Lung (tissue), 12 donors: ENCODE measurements around the gene FGF14. TPM values are rescaled to one million over a fixed set of nuclear protein-coding genes. Genes with fewer than 3 reads are reported as not detected.

Experiments used
- ATAC-seq: fragments of 200-7000 bp; cut with Tn5 transposase; one replicate; pipeline ENCODE4 v1.9.1; 2020; ENCODE audit warnings: moderate number of reproducible peaks; ENCODE audit not compliant: insufficient read depth, low FRiP score
- DNase-seq, 3 donors: peaks; one replicate each; pipeline ENCODE4 v3.0.0-alpha.2; 2013 to 2017
- H3K27ac ChIP-seq, 2 donors: one replicate each; pipeline ENCODE4 v1.5.1; 2013; ENCODE audit warnings: mild to moderate bottlenecking in 2 of 2, moderate library complexity in 2 of 2, control low read depth in 1 of 2, inconsistent platforms in 1 of 2, low read depth in 1 of 2, low read length in 1 of 2
- H3K27me3 ChIP-seq, 3 donors: one replicate each; pipeline ENCODE4 v1.5.1; 2013; ENCODE audit warnings: low read length in 2 of 3; ENCODE audit not compliant: control insufficient read depth in 3 of 3, insufficient read depth in 3 of 3
- H3K36me3 ChIP-seq, 4 donors: one replicate each; pipeline ENCODE4 v1.5.1; 2013; ENCODE audit warnings: low read length in 4 of 4, mild to moderate bottlenecking in 1 of 4, moderate library complexity in 1 of 4; ENCODE audit not compliant: control insufficient read depth in 4 of 4, insufficient read depth in 4 of 4
- H3K4me1 ChIP-seq, 5 donors: one replicate each; pipeline ENCODE4 v1.5.1; 2013; ENCODE audit warnings: low read length in 5 of 5, mild to moderate bottlenecking in 2 of 5, moderate library complexity in 1 of 5; ENCODE audit not compliant: control insufficient read depth in 5 of 5, insufficient read depth in 5 of 5
- H3K4me3 ChIP-seq: one replicate; pipeline ENCODE4 v1.5.1; 2013; ENCODE audit warnings: mild to moderate bottlenecking, control low read depth, moderate library complexity
- H3K9ac ChIP-seq, 2 donors: one replicate each; pipeline ENCODE4 v1.5.1; 2013; ENCODE audit warnings: low read length in 2 of 2, control low read depth in 1 of 2; ENCODE audit not compliant: insufficient read depth in 1 of 2
- H3K9me3 ChIP-seq, 4 donors: one replicate each; pipeline ENCODE4 v1.5.1; 2013; ENCODE audit warnings: low read length in 3 of 4, mild to moderate bottlenecking in 1 of 4, moderate library complexity in 1 of 4; ENCODE audit not compliant: control insufficient read depth in 4 of 4, insufficient read depth in 3 of 4
- WGBS, 2 donors: extraction: QIAGEN DNeasy Blood & Tissue Kit; methylation state at CpG; one replicate each; pipeline ENCODE4 v1.1.7; 2013; 5-methylcytosine and 5-hydroxymethylcytosine counted together
- polyA plus RNA-seq, 2 donors: library from polyadenylated mRNA; stranded (reverse); fragments of 200-250 nt; gene quantifications; one replicate each; pipeline ENCODE4 v1.2.1, GENCODE V29; 2013
- total RNA-seq, 2 donors: library from RNA; depleted of rRNA in 1 of 2; stranded (reverse); fragments of >200 nt in 1 of 2; gene quantifications; one replicate each; pipeline ENCODE4 v1.2.1, GENCODE V29; 2014 to 2021
- TF ChIP-seq, protein P1 (sequence below): IDR thresholded peaks from 2 replicates; pipeline ENCODE4 v1.5.1; 2012; ENCODE audit warnings: mild to moderate bottlenecking; ENCODE audit errors: control extremely low read depth, extremely low read depth
- donor health status: control.
- donor health status: control.
- donor health status: Bipolar disorder and iron deficiency.
- donor health status: healthy.
- donor health status: DM: yes; HTN: yes; CAD: no.

Gene FGF14
- total and polyA plus RNA-seq, 4 donors: 0.59 to 12.9 (median 2.3) TPM

DNA sequence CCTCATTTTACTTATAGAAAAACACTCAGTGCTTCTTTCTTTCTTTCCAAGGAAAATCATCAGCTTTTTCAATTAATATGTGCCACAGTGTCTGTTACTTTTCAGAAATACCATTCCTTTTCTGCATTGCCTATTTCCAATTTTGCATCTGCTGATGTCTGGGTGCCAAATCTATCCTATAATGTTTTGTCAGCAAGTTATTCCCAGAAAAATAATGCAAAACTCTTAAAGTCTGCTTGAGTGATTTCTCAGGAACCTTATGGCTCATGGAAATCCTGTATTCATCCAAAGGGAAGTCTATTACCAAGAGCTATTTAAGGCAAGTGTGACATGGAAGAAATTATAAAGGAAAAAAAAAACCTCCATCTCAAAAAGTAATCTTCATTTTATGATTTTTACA is 224.4 kb downstream of the FGF14 start:
- no peaks in the 10 kb centered on the region for H3K4me1 ChIP-seq
- H3K9ac ChIP-seq: no peak overlapping the region
- DNase-seq (no peak), ATAC-seq (no peak)
- no peaks in the 10 kb centered on the region for H3K27me3 ChIP-seq
- no peak overlapping the region for H3K27ac ChIP-seq
- H3K36me3 ChIP-seq: no peaks in the 10 kb centered on the region
- TF ChIP-seq, protein P1, sequence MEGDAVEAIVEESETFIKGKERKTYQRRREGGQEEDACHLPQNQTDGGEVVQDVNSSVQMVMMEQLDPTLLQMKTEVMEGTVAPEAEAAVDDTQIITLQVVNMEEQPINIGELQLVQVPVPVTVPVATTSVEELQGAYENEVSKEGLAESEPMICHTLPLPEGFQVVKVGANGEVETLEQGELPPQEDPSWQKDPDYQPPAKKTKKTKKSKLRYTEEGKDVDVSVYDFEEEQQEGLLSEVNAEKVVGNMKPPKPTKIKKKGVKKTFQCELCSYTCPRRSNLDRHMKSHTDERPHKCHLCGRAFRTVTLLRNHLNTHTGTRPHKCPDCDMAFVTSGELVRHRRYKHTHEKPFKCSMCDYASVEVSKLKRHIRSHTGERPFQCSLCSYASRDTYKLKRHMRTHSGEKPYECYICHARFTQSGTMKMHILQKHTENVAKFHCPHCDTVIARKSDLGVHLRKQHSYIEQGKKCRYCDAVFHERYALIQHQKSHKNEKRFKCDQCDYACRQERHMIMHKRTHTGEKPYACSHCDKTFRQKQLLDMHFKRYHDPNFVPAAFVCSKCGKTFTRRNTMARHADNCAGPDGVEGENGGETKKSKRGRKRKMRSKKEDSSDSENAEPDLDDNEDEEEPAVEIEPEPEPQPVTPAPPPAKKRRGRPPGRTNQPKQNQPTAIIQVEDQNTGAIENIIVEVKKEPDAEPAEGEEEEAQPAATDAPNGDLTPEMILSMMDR: no peak
- no peak overlapping the region for H3K4me3 ChIP-seq
- no peaks in the 10 kb centered on the region for H3K9me3 ChIP-seq

GRCh38 chr13:102176846-102177245 is 225.0 kb downstream of the FGF14 start:
- H3K27me3 ChIP-seq: no peaks in the 10 kb centered on the region
- no peaks in the 10 kb centered on the region for H3K9me3 ChIP-seq
- 55% methylated on average over 4 of the region's 4 CpGs for WGBS, 2 donors

GRCh38 chr13:102172406-102172805 is 229.4 kb downstream of the FGF14 start:
- H3K4me1 ChIP-seq: no peaks in the 10 kb centered on the region
- 66 to 72% methylated on average over 1 of the region's 1 CpG for WGBS, 2 donors
- no peaks in the 10 kb centered on the region for H3K27me3 ChIP-seq
- no peak for DNase-seq
- TF ChIP-seq, protein P1: no peak
- no peaks in the 10 kb centered on the region for H3K9me3 ChIP-seq
- ATAC-seq: no peak
- H3K9ac ChIP-seq: no peak overlapping the region
- no peak overlapping the region for H3K27ac ChIP-seq
- no peaks in the 10 kb centered on the region for H3K36me3 ChIP-seq
- H3K4me3 ChIP-seq: no peak overlapping the region

More at GRCh38 chr13:102176846-102177245, 225.0 kb downstream of the FGF14 start:
- no peak overlapping the region for H3K27ac ChIP-seq
- ATAC-seq: no peak
- TF ChIP-seq, protein P1: no peak
- H3K4me3 ChIP-seq: no peak overlapping the region
- DNase-seq: no peak
- H3K36me3 ChIP-seq: no peaks in the 10 kb centered on the region
- H3K9ac ChIP-seq: no peak overlapping the region
- no peaks in the 10 kb centered on the region for H3K4me1 ChIP-seq

DNA sequence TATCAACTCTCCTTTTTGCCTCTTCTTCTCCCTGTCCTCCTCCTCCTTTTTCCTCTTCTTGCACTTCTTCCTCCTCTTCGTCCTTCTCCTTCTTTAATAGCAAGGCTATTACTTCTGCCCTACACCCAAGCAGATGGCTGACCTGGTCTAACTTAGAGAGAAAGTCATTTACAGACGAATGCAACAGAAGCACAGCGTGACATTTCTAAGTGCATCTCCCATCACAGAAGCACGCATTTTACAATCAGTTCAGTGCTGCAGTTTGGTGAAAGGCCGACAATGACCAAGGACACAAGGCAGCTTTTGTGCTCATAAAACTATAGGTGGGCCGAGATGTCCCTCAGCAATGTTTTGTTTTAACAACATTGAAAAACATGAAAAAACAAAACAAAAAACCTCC is 231.5 kb downstream of the FGF14 start:
- TF ChIP-seq, protein P1: no peak
- no peaks in the 10 kb centered on the region for H3K4me1 ChIP-seq
- H3K27ac ChIP-seq: no peak overlapping the region
- DNase-seq (no peak), ATAC-seq (no peak)
- 76 to 79% methylated on average over 6 of the region's 6 CpGs for WGBS, 2 donors
- H3K36me3 ChIP-seq: no peaks in the 10 kb centered on the region
- H3K9me3 ChIP-seq: no peaks in the 10 kb centered on the region
- H3K9ac ChIP-seq: no peak overlapping the region
- H3K27me3 ChIP-seq: no peaks in the 10 kb centered on the region
- H3K4me3 ChIP-seq: no peak overlapping the region
